AG04449 (cell line): ENCODE results near the gene SPTY2D1.
A peak's percentile ranks its signal among the peaks of the same experiment; 100 is the strongest.
"Not testable (repeated sequence)": the region's sequence is repeated elsewhere in the genome, so short reads cannot be mapped to it uniquely, and the experiment has no call there.

ENCODE experiments used
- CTCF ChIA-PET: fragments of 350-600 bp; formaldehyde crosslinking; extraction: SDS; loops from one replicate; lab custom pipeline; 2021; ENCODE audit warnings: antibody characterized with exemption; lab: Yijun Ruan, JAX
- POLR2A ChIA-PET: fragments of 400-600, 350-600 bp; formaldehyde crosslinking; extraction: SDS; loops from one replicate; lab custom pipeline; 2020; ENCODE audit warnings: antibody characterized with exemption, inconsistent platforms; lab: Yijun Ruan, JAX
- DNase-seq: peaks from one replicate; pipeline ENCODE4 v3.0.0-alpha.2; 2010; ENCODE audit warnings: low read depth, low spot score
- H3K4me3 ChIP-seq: 2 replicates; pipeline ENCODE4 v1.5.1; 2011; ENCODE audit warnings: low read depth, mild to moderate bottlenecking, control low read depth, low read length
- CTCF ChIP-seq: IDR thresholded peaks from one replicate; pipeline ENCODE4 v1.5.1; 2011; ENCODE audit warnings: mild to moderate bottlenecking, moderate library complexity, low read length, control low read depth, inconsistent platforms; ENCODE audit not compliant: insufficient read depth; ENCODE audit errors: missing control alignments

The SPTY2D1 gene

GRCh38 chr11:18650353-18650752 lies 16.2 kb upstream of the SPTY2D1 start:
- no peak for TF ChIP-seq CTCF
- H3K4me3 ChIP-seq: no peak overlapping the region
- ChIA-PET CTCF (interaction anchor here (1.5 to 1.6 kb wide), 2 partner anchors 14 to 109 kb away, joined by 3 to 4 read pairs; no protein-coding TSS in a partner anchor), POLR2A (no interaction called here)
- no peak for DNase-seq

DNA sequence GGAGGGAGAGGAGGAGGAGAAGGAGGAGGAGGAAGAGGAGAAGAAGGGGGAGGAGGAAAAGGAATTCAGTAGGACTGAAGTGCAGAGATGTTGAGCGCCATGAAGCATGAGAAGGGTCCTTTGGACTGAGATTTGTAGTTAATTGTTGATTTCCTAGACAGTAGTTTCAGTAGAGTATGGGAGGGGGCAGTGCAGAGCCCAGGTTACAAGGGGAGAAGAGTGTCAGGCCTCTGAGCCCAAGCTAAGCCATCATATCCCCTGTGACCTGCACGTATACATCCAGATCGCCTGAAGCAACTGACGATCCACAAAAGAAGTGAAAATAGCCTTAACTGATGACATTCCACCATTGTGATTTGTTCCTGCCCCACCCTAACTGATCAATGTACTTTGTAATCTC lies 8.9 kb upstream of the SPTY2D1 start:
- CTCF ChIA-PET, POLR2A ChIA-PET, H3K4me3 ChIP-seq, DNase-seq: not testable (repeated sequence)

- no peak for TF ChIP-seq CTCF
- ChIA-PET POLR2A (no interaction called here), CTCF (interaction anchor here (0.7 kb wide), 1 partner anchor 80 kb away, joined by 4 read pairs; no protein-coding TSS in a partner anchor)
- no peak overlapping the region for H3K4me3 ChIP-seq
- no peak for DNase-seq
These were observed 7.5 kb upstream of the SPTY2D1 start for GRCh38 chr11:18641677-18642076.

- POLR2A ChIA-PET: interaction anchor here (0.5 to 2.8 kb wide), 8 partner anchors 12 to 1301 kb away, joined by 3 to 17 read pairs (median 5); partner anchors contain the start of genes TSG101 and UEVLD
- peak overlapping the region; percentile 91 for H3K4me3 ChIP-seq
- CTCF ChIA-PET: interaction anchor here (0.7 to 2.2 kb wide), 8 partner anchors 9 to 108 kb away, joined by 3 to 10 read pairs (median 4); no protein-coding TSS in a partner anchor
- no peak for DNase-seq
- TF ChIP-seq CTCF: no peak
These were observed 644 bp downstream of the SPTY2D1 start for GRCh38 chr11:18633256-18634139.

DNA sequence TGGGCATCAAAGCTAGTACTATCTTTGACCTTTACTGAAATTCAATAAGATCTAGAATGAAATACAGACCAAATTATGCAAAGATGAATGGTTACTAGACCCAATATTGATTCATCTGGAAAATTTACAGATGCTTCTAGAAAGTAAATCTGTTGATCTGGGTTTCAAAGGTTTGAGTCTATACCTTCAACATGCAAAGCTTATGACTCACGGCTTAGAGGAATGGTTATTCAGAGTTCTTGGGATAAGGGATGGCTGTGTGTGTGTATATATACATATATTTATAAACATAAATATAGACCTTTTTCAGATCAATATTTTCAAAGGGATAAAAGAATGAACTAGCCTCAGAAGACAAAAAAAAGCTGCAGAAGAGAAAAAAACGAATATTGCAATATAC lies 1.3 kb downstream of the SPTY2D1 start:
- DNase-seq: no peak
- CTCF ChIA-PET: interaction anchor here (0.7 to 2.2 kb wide), 6 partner anchors 14 to 109 kb away, joined by 3 to 10 read pairs (median 4); no protein-coding TSS in a partner anchor
- POLR2A ChIA-PET: interaction anchor here (0.6 to 2.8 kb wide), 4 partner anchors 15 to 1301 kb away, joined by 3 to 17 read pairs (median 12); partner anchors contain the start of genes TSG101 and UEVLD
- peak overlapping the region; percentile 91 for H3K4me3 ChIP-seq
- no peak for TF ChIP-seq CTCF

DNA sequence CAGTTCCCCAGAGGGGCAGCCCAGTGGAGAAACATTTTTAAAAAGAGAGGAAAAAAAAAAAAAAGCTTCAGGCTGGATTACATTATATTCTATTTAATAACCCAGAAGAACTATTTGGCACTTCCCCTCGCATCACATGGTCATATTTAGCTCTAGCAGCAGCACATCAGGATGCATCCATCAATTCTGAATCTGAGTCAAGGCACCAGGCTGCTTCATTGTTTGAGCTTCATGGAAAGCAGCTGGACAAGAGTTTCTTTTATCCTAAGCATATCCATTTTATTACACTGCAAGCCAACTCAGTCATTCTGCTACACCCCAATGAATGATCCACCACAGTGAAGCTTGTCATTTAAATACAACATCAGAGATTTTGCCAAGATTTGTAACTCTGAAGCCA lies 10.0 kb downstream of the SPTY2D1 start:
- no peak for DNase-seq
- ChIA-PET CTCF (interaction anchor here (1.3 kb wide), 1 partner anchor 10 kb away, joined by 4 read pairs; the partner anchor contains the start of gene SPTY2D1), POLR2A (no interaction called here)
- no peak for TF ChIP-seq CTCF
- no peak overlapping the region for H3K4me3 ChIP-seq
